K562 (cell line): ENCODE data around the gene KDF1. TPM values are rescaled to one million over a fixed set of nuclear protein-coding genes. Genes with fewer than 3 reads are reported as not detected.

Source experiments
- ATAC-seq: fragments of 200-7000 bp; cut with Tn5 transposase; 3 replicates; pipeline ENCODE4 v1.9.1; 2020; ENCODE audit warnings: moderate library complexity
- BruUV-seq: library from RNA; stranded (reverse); fragments of 400-500 nt; replicated peaks from 2 replicates; lab custom pipeline; 2021; lab: Mats Ljungman, UMichigan
- CTCF ChIA-PET: fragments of 300-600 bp; formaldehyde crosslinking; extraction: SDS; loops from one replicate; lab custom pipeline; 2021; ENCODE audit warnings: low intra/inter-chr PET ratio; lab: Yijun Ruan, JAX
- POLR2A ChIA-PET: fragments of 300-600, 350-650 bp; sonication (Branson Sonifier 250); formaldehyde crosslinking; extraction: SDS; loops from one replicate; lab custom pipeline; 2021; ENCODE audit warnings: antibody characterized with exemption, inconsistent platforms; lab: Yijun Ruan, JAX
- DNase-seq, 4 experiments: peaks; one replicate each; pipeline versions ENCODE4 v3.0.0 to v3.0.0-alpha.2; 2011 to 2018; ENCODE audit warnings: low spot score in 3 of 4, mixed read lengths in 3 of 4; ENCODE audit errors: extremely low read depth in 1 of 4
- FAIRE-seq: peaks from 2 replicates; lab custom pipeline; 2011; peaks lifted over from hg19 to GRCh38; lab: Jason Lieb, UNC
- H2AFZ ChIP-seq: 2 replicates; pipeline ENCODE4 v1.6.0; 2011; ENCODE audit warnings: low read depth, low read length, control low read depth, inconsistent platforms
- H3K27ac ChIP-seq: fragments of 200-600 bp; 3 replicates; pipeline ENCODE4 v1.8.0; 2011; ENCODE audit warnings: low read depth, mild to moderate bottlenecking, control low read depth, inconsistent platforms, low read length, moderate library complexity, mixed read lengths; ENCODE audit errors: extremely low read depth
- H3K27me3 ChIP-seq, 2 experiments: fragments of 300-600 bp in 1 of 2; 2 replicates in 1 of 2; 3 replicates in 1 of 2; pipeline versions ENCODE4 v1.6.0 to v1.8.0; 2011; ENCODE audit warnings: inconsistent platforms in 2 of 2, low read length in 2 of 2, mild to moderate bottlenecking in 1 of 2, mixed read lengths in 1 of 2, moderate library complexity in 1 of 2; ENCODE audit not compliant: control insufficient read depth in 2 of 2, insufficient read depth in 2 of 2
- H3K36me3 ChIP-seq: fragments of 300-600 bp; 3 replicates; pipeline ENCODE4 v1.8.0; 2011; ENCODE audit warnings: mild to moderate bottlenecking, low read length, inconsistent platforms; ENCODE audit not compliant: control insufficient read depth, insufficient read depth
- H3K4me1 ChIP-seq, 2 experiments: fragments of 200-600 bp in 1 of 2; replicated peaks in 1 of 2; 2 replicates in 1 of 2; 3 replicates in 1 of 2; pipeline versions ENCODE4 v1.5.1 to v1.8.0; 2011; ENCODE audit warnings: inconsistent platforms in 2 of 2, low read length in 2 of 2, mild to moderate bottlenecking in 1 of 2, mixed read lengths in 1 of 2, moderate library complexity in 1 of 2; ENCODE audit not compliant: control insufficient read depth in 2 of 2, insufficient read depth in 2 of 2
- H3K4me2 ChIP-seq: 2 replicates; pipeline ENCODE4 v1.6.1; 2011; ENCODE audit warnings: low read length, control low read depth, inconsistent platforms, mixed read lengths; ENCODE audit not compliant: insufficient read depth
- H3K4me3 ChIP-seq: fragments of 200-600 bp; sonication (generic), shearing (Covaris generic); 2 replicates; pipeline ENCODE4 v1.5.1; 2016; ENCODE audit warnings: control low read depth, inconsistent platforms
- H3K79me2 ChIP-seq: fragments of 200-600 bp; 3 replicates; pipeline ENCODE4 v1.8.0; 2011; ENCODE audit warnings: low read length, inconsistent platforms; ENCODE audit not compliant: control insufficient read depth, insufficient read depth
- H3K9ac ChIP-seq, 2 experiments: 2 replicates each; pipeline versions ENCODE4 v1.6.0 to v1.6.1; 2011; ENCODE audit warnings: low read depth in 2 of 2, low read length in 2 of 2, control low read depth in 1 of 2, inconsistent platforms in 1 of 2, mild to moderate bottlenecking in 1 of 2, mixed read lengths in 1 of 2; ENCODE audit not compliant: insufficient read depth in 1 of 2
- H3K9me1 ChIP-seq: one replicate; pipeline ENCODE4 v1.6.0; 2011; ENCODE audit warnings: inconsistent platforms, mild to moderate bottlenecking, low read length, moderate library complexity; ENCODE audit not compliant: control insufficient read depth, insufficient read depth
- H3K9me3 ChIP-seq: replicated peaks from 2 replicates; pipeline ENCODE4 v1.5.1; 2011; ENCODE audit warnings: low read depth, low read length, inconsistent platforms; ENCODE audit not compliant: control insufficient read depth, insufficient read depth
- H4K20me1 ChIP-seq: replicated peaks from 2 replicates; pipeline ENCODE4 v1.6.1; 2011; ENCODE audit warnings: low read length, inconsistent platforms, mixed read lengths; ENCODE audit not compliant: control insufficient read depth, insufficient read depth
- BCOR ChIP-seq: fragments of 450-650 bp; IDR thresholded peaks from 2 replicates; pipeline ENCODE4 v1.6.1; 2016
- HDAC8 ChIP-seq: fragments of 450-650 bp; IDR thresholded peaks from 2 replicates; pipeline ENCODE4 v1.6.1; 2016; ENCODE audit warnings: mild to moderate bottlenecking, missing genetic modification characterization, moderate library complexity, missing compliant biosample characterization
- KDM1A ChIP-seq, 2 experiments: fragments of 450-650 bp; IDR thresholded peaks; 2 replicates each; pipeline ENCODE4 v1.6.1; 2016; ENCODE audit warnings: mild to moderate bottlenecking in 2 of 2
- RBM25 ChIP-seq: fragments of 200-400 bp; formaldehyde crosslinking; IDR thresholded peaks from 2 replicates; pipeline ENCODE4 v1.6.1; 2018; ENCODE audit warnings: low read length, low read depth, moderate library complexity; ENCODE audit not compliant: severe bottlenecking
- TAF7 ChIP-seq: fragments of 450-650 bp; IDR thresholded peaks from 2 replicates; pipeline ENCODE4 v1.6.1; 2016; ENCODE audit warnings: missing genetic modification characterization, missing compliant biosample characterization
- ZKSCAN8 ChIP-seq: fragments of 200-800 bp; sonication (Bioruptor generic); IDR thresholded peaks from 2 replicates; pipeline ENCODE4 v1.6.1; 2016; ENCODE audit warnings: missing genetic modification characterization, missing compliant biosample characterization
- ZNF551 ChIP-seq: fragments of 250-450 bp; sonication (Bioruptor Pico); IDR thresholded peaks from 2 replicates; pipeline ENCODE4 v1.5.0; 2021; ENCODE audit warnings: mild to moderate bottlenecking, moderate library complexity
- ZNF586 ChIP-seq: fragments of 450-650 bp; formaldehyde crosslinking; conservative IDR thresholded peaks from 2 replicates; pipeline ENCODE4 v1.4.0; 2020; ENCODE audit warnings: mild to moderate bottlenecking, moderate library complexity
- WGBS: fragments of 100-300 bp; shearing (Covaris generic); methylation state at CpG from one replicate; pipeline ENCODE4 v1.1.6; 2016; ENCODE audit warnings: low coverage, mixed read lengths; ENCODE audit not compliant: insufficient coverage; ENCODE audit errors: missing lambda C conversion rate; 5-methylcytosine and 5-hydroxymethylcytosine counted together
- in situ Hi-C: fragments of 300-500 bp; cut with MboI; formaldehyde crosslinking; loops from 4 replicates; pipeline ENCODE4 v1.15.0; 2018; ENCODE audit warnings: inconsistent platforms, mixed read lengths
- intact Hi-C: fragments of 100-400 bp; cut with micrococcal nuclease; formaldehyde crosslinking; loops from 2 replicates; pipeline ENCODE4 v1.14.2; 2022
- polyA plus RNA-seq, 8 experiments: library from polyadenylated mRNA; depleted of rRNA in 4 of 8; stranded (reverse) in 5 of 8; unstranded in 3 of 8; fragments of >200 nt; fragmentation: Nextera tagmentation in 2 of 8; fragmentation: Illumina TruSeq in 1 of 8; extraction: Ambion mirVana in 2 of 8; extraction: Trizol in 1 of 8; gene quantifications; 2 replicates each; pipeline versions ENCODE4 v1.2.1 to v1.2.3, GENCODE V29; 2011 to 2014; ENCODE audit warnings: inconsistent platforms in 1 of 8, missing spikeins in 1 of 8
- total RNA-seq, 7 experiments: library from RNA; depleted of rRNA in 6 of 7; stranded (reverse); fragments of >200 nt in 6 of 7; fragmentation: Illumina TruSeq in 2 of 7; extraction: Trizol in 2 of 7; gene quantifications; 2 replicates each; pipeline versions ENCODE4 v1.2.1 to v1.2.3, GENCODE V29; 2011 to 2021; ENCODE audit warnings: low replicate concordance in 1 of 7

The KDF1 gene
- total and polyA plus RNA-seq, 9 of the 15 experiments (the other 6 are each of a cell fraction or from before 2014, with no cell fraction given), result 0.38 to 1.9 (median 0.83) TPM

DNA sequence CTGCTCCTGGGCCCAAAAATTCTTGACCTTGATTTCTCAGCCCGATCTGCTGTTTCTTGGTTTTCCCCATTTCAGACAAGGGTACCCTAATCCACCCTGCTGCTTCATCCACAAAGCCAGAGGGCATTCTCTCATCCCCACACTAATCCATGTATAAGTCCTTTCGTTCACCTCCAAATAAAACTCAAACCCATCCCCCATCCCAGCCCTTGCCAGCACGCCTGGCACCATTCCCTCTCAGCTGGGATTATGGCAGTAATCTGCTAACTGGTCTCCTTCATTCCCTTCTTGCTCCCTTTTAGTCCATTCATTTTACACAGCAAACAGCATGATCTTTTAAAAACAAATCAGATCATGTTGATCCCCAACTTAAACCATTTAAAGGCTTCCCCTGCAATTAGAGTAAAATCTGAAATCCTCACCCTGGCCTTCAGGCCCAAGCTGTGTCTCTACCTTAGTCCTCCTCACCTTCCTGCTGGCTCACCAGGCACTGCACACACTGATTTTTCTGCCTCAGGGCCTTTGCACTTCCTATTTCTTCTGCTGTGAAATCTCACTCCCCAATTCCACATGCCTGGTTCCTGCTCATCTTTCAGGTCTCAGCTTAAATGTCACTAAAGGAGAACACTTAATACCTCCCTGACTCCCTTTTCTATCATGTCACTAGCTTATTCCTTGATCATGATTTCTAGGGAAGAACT is 21.0 kb upstream of the KDF1 start:
- Histone ChIP-seq H4K20me1 (no peaks in the 10 kb centered on the region), H3K9me1 (no peaks in the 10 kb centered on the region), H3K79me2 (no peaks in the 10 kb centered on the region), H3K4me1 (peaks cover 0 to 3% of the 10 kb centered on the region in 2 experiments; a peak in 2 of 5 replicates), H3K36me3 (no peaks in the 10 kb centered on the region), H3K4me2 (no peak overlapping the region), H2AFZ (no peak overlapping the region), H3K9me3 (no peaks in the 10 kb centered on the region), H3K27ac (no peak overlapping the region), H3K9ac (no peak overlapping the region), H3K27me3 (peaks cover 31 to 45% of the 10 kb centered on the region in 2 experiments), H3K4me3 (no peak overlapping the region)
- in situ Hi-C loops (no loop called here), intact Hi-C loops (no loop called here)
- BruUV-seq, result no TSS peak
- ChIA-PET CTCF (no interaction called here), POLR2A (no interaction called here)
- ATAC-seq (no peak), DNase-seq (no peak), FAIRE-seq (no peak)
- 9% methylated on average over 3 of the region's 3 CpGs for WGBS
- TF ChIP-seq RBM25 (peak; percentile 80), BCOR (peak; percentile 61; the same call in 1 of the 2 replicates), TAF7 (no peak), KDM1A (IDR thresholded peaks at IDR 0.05) (peak in 1 of 2 experiments; percentile 37; a peak in 1 of 4 replicates), HDAC8 (tag) (no peak)

DNA sequence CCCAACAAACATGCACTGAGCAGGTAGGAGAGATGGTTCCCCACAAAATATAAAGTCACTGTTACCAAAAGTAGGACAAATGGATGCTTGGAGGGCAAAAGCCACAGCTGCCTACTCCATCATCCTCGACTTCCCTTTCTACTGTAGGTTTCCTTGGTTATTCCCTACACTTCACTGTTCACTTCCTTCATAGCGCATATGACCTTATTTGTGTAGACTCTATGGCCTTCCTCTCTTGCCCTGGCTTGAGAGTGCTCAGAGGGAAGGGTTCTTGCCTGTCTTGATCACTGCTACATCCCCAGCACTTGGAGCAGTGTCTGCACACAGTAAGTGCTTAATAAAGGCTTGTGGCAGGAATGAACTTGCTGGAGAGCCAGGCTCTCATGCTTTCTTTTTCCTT is 18.6 kb upstream of the KDF1 start:
- 12% methylated on average over 2 of the region's 2 CpGs for WGBS
- CTCF ChIA-PET, result no interaction called here
- no peak for FAIRE-seq

More for the DNA sequence above, 18.6 kb upstream of the KDF1 start:
- no peak overlapping the region for H3K4me3 ChIP-seq
- ATAC-seq, result no peak
- POLR2A ChIA-PET, result no interaction called here
- H3K36me3 ChIP-seq, result no peaks in the 10 kb centered on the region
- H3K27me3 ChIP-seq, result peaks cover 21 to 32% of the 10 kb centered on the region in 2 experiments
- H3K4me2 ChIP-seq, result no peak overlapping the region
- TF ChIP-seq ZKSCAN8 (CRISPR knock-in tag), result 0 out of 2 replicates have a peak, but pooled peaks have one; percentile 45
- TF ChIP-seq ZNF551 (CRISPR knock-in tag), result no peak
- TF ChIP-seq ZNF586 (CRISPR knock-in tag), result no peak
- TF ChIP-seq, all 486 proteins: peak for 1
- BruUV-seq, result no TSS peak
- no peak for DNase-seq
- Histone ChIP-seq H4K20me1 (no peaks in the 10 kb centered on the region), H3K9me1 (no peaks in the 10 kb centered on the region), H3K27ac (no peak overlapping the region), H3K9me3 (no peaks in the 10 kb centered on the region), H3K79me2 (no peaks in the 10 kb centered on the region), H3K9ac (no peak overlapping the region), H3K4me1 (peaks cover 0 to 3% of the 10 kb centered on the region in 2 experiments; a peak in 2 of 5 replicates), H2AFZ (no peak overlapping the region)
- in situ Hi-C loops, result no loop called here
- intact Hi-C loops, result no loop called here
